HG03066 (cell line): ENCODE data around the gene ZNF136.

Experiments
- ATAC-seq: cut with Tn5 transposase; IDR thresholded peaks from one replicate; pipeline ENCODE4 v1.9.1; 2021; ENCODE audit warnings: low read depth; ENCODE audit not compliant: unreplicated experiment

Gene ZNF136

GRCh38 chr19:12187625-12188024 lies 24.7 kb downstream of the ZNF136 start:
- no peak for ATAC-seq

GRCh38 chr19:12194827-12195731 lies 32.2 kb downstream of the ZNF136 start:
- no peak for ATAC-seq

- ATAC-seq: no peak
Measured at GRCh38 chr19:12198136-12198535, 35.2 kb downstream of the ZNF136 start.

- no peak for ATAC-seq
Measured at GRCh38 chr19:12199757-12200419, 37.0 kb downstream of the ZNF136 start.

GRCh38 chr19:12202250-12202649 lies 39.4 kb downstream of the ZNF136 start:
- ATAC-seq: no peak

- ATAC-seq: no peak
Measured at GRCh38 chr19:12205296-12205695, 42.4 kb downstream of the ZNF136 start.

GRCh38 chr19:12208221-12208620 lies 45.3 kb downstream of the ZNF136 start:
- ATAC-seq: no peak

- ATAC-seq: no peak
Measured at GRCh38 chr19:12217332-12217731, 54.4 kb downstream of the ZNF136 start.

- no peak for ATAC-seq
Measured at GRCh38 chr19:12222980-12223630, 60.2 kb downstream of the ZNF136 start.

GRCh38 chr19:12224676-12225075 lies 61.8 kb downstream of the ZNF136 start:
- no peak for ATAC-seq

- no peak for ATAC-seq
Measured at GRCh38 chr19:12229990-12230389, 67.1 kb downstream of the ZNF136 start.

GRCh38 chr19:12230751-12231733 lies 68.1 kb downstream of the ZNF136 start:
- ATAC-seq: no peak

GRCh38 chr19:12232961-12233360 lies 70.1 kb downstream of the ZNF136 start:
- ATAC-seq: no peak

GRCh38 chr19:12237143-12237839 lies 74.4 kb downstream of the ZNF136 start:
- ATAC-seq: no peak
